ENCODE data around the gene PRKCE. TPM values are rescaled to one million over a fixed set of nuclear protein-coding genes. Genes with fewer than 3 reads are reported as not detected.

Gene PRKCE
- total RNA-seq, 6 experiments from 2014 or later, result 5.2 to 18.8 (median 11.0) TPM

DNA sequence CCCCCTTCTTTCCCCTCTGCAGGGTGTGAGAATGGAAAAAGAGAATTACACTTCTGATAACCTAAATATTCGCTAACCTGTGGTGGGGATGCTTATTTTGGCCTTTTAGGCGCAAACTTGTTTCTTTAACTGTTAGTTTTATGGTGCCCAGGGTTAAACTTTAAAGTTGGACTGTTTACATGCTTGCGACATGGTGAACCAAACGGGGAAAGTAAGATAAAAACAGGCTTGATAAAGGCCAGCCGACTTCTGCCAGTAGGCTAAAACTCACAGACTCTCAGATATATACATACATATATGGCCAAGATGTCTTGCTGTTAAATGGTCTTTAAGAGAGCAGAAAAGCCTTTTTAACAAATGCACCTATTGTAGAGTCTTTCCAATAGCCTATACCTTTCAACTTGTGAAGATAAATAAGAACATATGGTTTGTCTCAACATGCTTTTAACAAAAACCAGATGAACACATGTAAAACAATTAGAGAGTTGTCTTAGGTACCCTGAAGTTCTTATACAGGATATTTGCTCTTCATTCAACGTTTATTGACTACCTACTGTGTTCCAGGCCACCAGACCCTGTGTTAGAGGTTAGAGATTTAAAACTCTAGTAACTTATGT lies 29.0 kb downstream of the PRKCE start:
- DNase-seq, result no peak
- no peaks in the 10 kb centered on the region for H3K27me3 ChIP-seq
- H3K27ac ChIP-seq, result no peak overlapping the region
- peak; percentile 40 to 75 (median 60) for ATAC-seq
- no peaks in the 10 kb centered on the region for H3K36me3 ChIP-seq
- no peak for TF ChIP-seq POLR2A (IDR thresholded peaks at IDR 0.05)
- TF ChIP-seq, protein P1, sequence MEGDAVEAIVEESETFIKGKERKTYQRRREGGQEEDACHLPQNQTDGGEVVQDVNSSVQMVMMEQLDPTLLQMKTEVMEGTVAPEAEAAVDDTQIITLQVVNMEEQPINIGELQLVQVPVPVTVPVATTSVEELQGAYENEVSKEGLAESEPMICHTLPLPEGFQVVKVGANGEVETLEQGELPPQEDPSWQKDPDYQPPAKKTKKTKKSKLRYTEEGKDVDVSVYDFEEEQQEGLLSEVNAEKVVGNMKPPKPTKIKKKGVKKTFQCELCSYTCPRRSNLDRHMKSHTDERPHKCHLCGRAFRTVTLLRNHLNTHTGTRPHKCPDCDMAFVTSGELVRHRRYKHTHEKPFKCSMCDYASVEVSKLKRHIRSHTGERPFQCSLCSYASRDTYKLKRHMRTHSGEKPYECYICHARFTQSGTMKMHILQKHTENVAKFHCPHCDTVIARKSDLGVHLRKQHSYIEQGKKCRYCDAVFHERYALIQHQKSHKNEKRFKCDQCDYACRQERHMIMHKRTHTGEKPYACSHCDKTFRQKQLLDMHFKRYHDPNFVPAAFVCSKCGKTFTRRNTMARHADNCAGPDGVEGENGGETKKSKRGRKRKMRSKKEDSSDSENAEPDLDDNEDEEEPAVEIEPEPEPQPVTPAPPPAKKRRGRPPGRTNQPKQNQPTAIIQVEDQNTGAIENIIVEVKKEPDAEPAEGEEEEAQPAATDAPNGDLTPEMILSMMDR (IDR thresholded peaks at IDR 0.05), result no peak
- peaks cover 0 to 9% (median 4%) of the 10 kb centered on the region in 4 donors for H3K4me1 ChIP-seq
- intact Hi-C loops (cut with DNase I), result no loop called here
- H3K9me3 ChIP-seq, result no peaks in the 10 kb centered on the region
- 28% methylated on average over 6 of the region's 6 CpGs for WGBS (ENCODE audit: insufficient coverage, low coverage, low lambda C conversion rate, missing lambda C conversion rate)
- H3K4me3 ChIP-seq, result no peak overlapping the region

DNA sequence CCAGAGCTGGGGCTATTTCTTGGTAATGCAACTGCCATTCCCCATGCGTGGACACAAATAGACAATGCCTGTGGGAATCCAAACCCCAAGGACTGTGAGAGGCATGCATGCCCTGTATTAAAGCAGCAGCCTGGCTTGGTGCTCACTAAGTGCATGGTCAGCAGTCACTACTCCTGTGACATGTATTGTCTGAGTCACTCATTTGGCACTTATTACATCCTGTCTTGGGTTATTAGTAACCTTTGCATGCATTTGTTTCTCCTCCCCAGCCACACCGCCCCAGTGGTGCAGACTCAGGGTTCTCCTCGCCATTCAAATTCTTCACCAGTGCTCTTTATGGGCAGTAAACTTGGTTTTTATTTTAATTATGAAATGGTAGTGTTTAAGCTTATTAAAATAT lies 30.2 kb downstream of the PRKCE start:
- no peaks in the 10 kb centered on the region for H3K9me3 ChIP-seq
- 75% methylated on average over 2 of the region's 3 CpGs for WGBS (ENCODE audit: insufficient coverage, low coverage, low lambda C conversion rate, missing lambda C conversion rate)
- TF ChIP-seq, protein P1 (IDR thresholded peaks at IDR 0.05), result no peak
- no peak for TF ChIP-seq POLR2A (IDR thresholded peaks at IDR 0.05)
- H3K27me3 ChIP-seq, result no peaks in the 10 kb centered on the region
- no peak overlapping the region for H3K27ac ChIP-seq
- no peak overlapping the region for H3K4me3 ChIP-seq
- H3K36me3 ChIP-seq, result no peaks in the 10 kb centered on the region
- H3K4me1 ChIP-seq, result peaks cover 0 to 9% (median 4%) of the 10 kb centered on the region in 4 donors
- intact Hi-C loops (cut with DNase I), result no loop called here
- ATAC-seq, result peak; percentile 81 to 98 (median 90)
- DNase-seq, result peak in 1 of 3 donors; percentile 35

DNA sequence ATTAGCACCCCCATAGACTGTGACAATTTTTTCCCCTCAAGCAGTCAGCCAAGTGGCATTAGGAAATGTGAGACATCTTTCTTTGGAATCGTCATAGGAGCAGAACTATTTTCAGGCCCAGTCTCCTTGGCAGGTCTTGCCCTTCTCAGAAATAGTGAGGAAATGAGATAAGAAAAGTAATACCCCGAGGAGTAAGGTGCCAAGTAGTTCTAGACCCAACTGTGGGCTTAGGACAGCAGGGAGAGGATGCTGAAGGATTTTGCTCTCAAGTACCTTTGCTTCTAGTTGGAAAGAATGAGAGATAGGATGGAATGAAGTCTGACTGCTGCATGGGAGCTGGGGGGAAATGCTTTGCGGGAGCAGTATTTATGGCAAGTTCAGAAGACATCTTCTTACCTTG lies 31.8 kb downstream of the PRKCE start:
- peaks cover 0 to 9% (median 4%) of the 10 kb centered on the region in 4 donors for H3K4me1 ChIP-seq

DNA sequence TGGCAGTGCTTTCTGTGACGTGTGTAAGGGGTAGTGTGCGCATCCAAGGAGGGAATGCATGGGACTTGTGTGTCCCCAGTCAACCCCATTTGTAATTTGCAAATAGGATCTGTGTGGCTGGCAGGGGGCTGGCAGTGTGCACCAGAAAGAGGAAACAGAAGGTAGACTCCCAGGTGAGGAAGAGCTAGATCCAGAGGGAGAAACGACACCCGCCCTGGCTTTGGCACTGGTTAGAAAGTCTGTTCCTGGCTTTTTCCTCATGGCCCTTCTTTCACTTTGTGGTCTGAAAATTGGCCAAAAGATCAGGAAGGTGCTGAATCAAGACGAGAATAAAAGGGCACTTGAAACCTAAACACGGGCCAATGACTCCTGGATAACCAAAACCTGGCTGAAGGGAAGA lies 33.3 kb downstream of the PRKCE start:
- ATAC-seq, result no peak
- H3K9me3 ChIP-seq, result no peaks in the 10 kb centered on the region
- H3K36me3 ChIP-seq, result no peaks in the 10 kb centered on the region
- intact Hi-C loops (cut with DNase I), result no loop called here
- H3K27me3 ChIP-seq, result no peaks in the 10 kb centered on the region
- H3K27ac ChIP-seq, result no peak overlapping the region
- WGBS (ENCODE audit: insufficient coverage, low coverage, low lambda C conversion rate, missing lambda C conversion rate), result 74% methylated on average over 4 of the region's 6 CpGs
- DNase-seq, result no peak
- no peak overlapping the region for H3K4me3 ChIP-seq
- TF ChIP-seq, protein P1 (IDR thresholded peaks at IDR 0.05), result no peak
- no peak for TF ChIP-seq POLR2A (IDR thresholded peaks at IDR 0.05)
- H3K4me1 ChIP-seq, result peaks cover 0 to 9% (median 4%) of the 10 kb centered on the region in 4 donors

More for the DNA sequence above, 31.8 kb downstream of the PRKCE start:
- Histone ChIP-seq H3K9me3 (no peaks in the 10 kb centered on the region), H3K27ac (no peak overlapping the region), H3K27me3 (no peaks in the 10 kb centered on the region), H3K4me3 (no peak overlapping the region), H3K36me3 (no peaks in the 10 kb centered on the region)
- intact Hi-C loops (cut with DNase I), result no loop called here
- WGBS (ENCODE audit: insufficient coverage, low coverage, low lambda C conversion rate, missing lambda C conversion rate), result 66% methylated on average over 3 of the region's 3 CpGs
- TF ChIP-seq, protein P1 (IDR thresholded peaks at IDR 0.05), result no peak
- no peak for TF ChIP-seq POLR2A (IDR thresholded peaks at IDR 0.05)
- DNase-seq (no peak), ATAC-seq (no peak)
